GM06990 (cell line): ENCODE results near the gene PPP1R3F.

Experiments used
- DNase-seq: peaks from one replicate; pipeline ENCODE4 v3.0.0-alpha.2; 2011; ENCODE audit not compliant: insufficient read length; ENCODE audit errors: extremely low read depth
- H3K27me3 ChIP-seq: replicated peaks from 2 replicates; pipeline ENCODE4 v1.6.0; 2011; ENCODE audit warnings: low read length; ENCODE audit not compliant: control insufficient read depth, insufficient read depth
- H3K36me3 ChIP-seq: 2 replicates; pipeline ENCODE4 v1.5.1; 2011; ENCODE audit warnings: low read length; ENCODE audit not compliant: control insufficient read depth, insufficient read depth
- H3K4me3 ChIP-seq: replicated peaks from 2 replicates; pipeline ENCODE4 v1.5.1; 2011; ENCODE audit warnings: low read depth, mild to moderate bottlenecking, control low read depth, low read length
- CTCF ChIP-seq: IDR thresholded peaks from 2 replicates; pipeline ENCODE4 v1.5.1; 2011; ENCODE audit warnings: low read length, control low read depth, mild to moderate bottlenecking, inconsistent platforms; ENCODE audit not compliant: insufficient read depth, poor library complexity, severe bottlenecking

PPP1R3F gene

GRCh38 chrX:49249616-49250015, 20.0 kb upstream of the PPP1R3F start:
- no peaks in the 10 kb centered on the region for H3K27me3 ChIP-seq
- TF ChIP-seq CTCF, result no peak
- DNase-seq, result no peak
- no peaks in the 10 kb centered on the region; the same call in 1 of the 2 replicates for H3K36me3 ChIP-seq
- no peak overlapping the region for H3K4me3 ChIP-seq

- Histone ChIP-seq H3K36me3 (no peaks in the 10 kb centered on the region; the same call in 1 of the 2 replicates), H3K27me3 (no peaks in the 10 kb centered on the region), H3K4me3 (no peak overlapping the region)
- no peak for TF ChIP-seq CTCF
- DNase-seq, result no peak
Measured at GRCh38 chrX:49250066-49250465, 19.5 kb upstream of the PPP1R3F start.

- Histone ChIP-seq H3K27me3 (no peaks in the 10 kb centered on the region), H3K4me3 (no peak overlapping the region), H3K36me3 (no peaks in the 10 kb centered on the region; the same call in 1 of the 2 replicates)
- TF ChIP-seq CTCF, result no peak
- no peak for DNase-seq
Measured at GRCh38 chrX:49250578-49250977, 19.0 kb upstream of the PPP1R3F start.

- no peaks in the 10 kb centered on the region for H3K36me3 ChIP-seq
- no peaks in the 10 kb centered on the region for H3K27me3 ChIP-seq
- no peak for DNase-seq
- no peak overlapping the region for H3K4me3 ChIP-seq
- no peak for TF ChIP-seq CTCF
Measured at GRCh38 chrX:49251325-49251724, 18.3 kb upstream of the PPP1R3F start.

- no peak for TF ChIP-seq CTCF
Measured at GRCh38 chrX:49254639-49255038, 15.0 kb upstream of the PPP1R3F start.

More at GRCh38 chrX:49254639-49255038, 15.0 kb upstream of the PPP1R3F start:
- no peak overlapping the region for H3K4me3 ChIP-seq
- H3K36me3 ChIP-seq, result no peaks in the 10 kb centered on the region
- H3K27me3 ChIP-seq, result no peaks in the 10 kb centered on the region
- no peak for DNase-seq
